Keratinocyte (primary cell): ENCODE measurements around the gene RPRML. TPM values are rescaled to one million over a fixed set of nuclear protein-coding genes. Genes with fewer than 3 reads are reported as not detected.

ENCODE experiments used
- DNase-seq: peaks from one replicate; pipeline ENCODE4 v3.0.0-alpha.2; 2011; ENCODE audit warnings: low read depth, missing footprints, low spot score
- FAIRE-seq: peaks from 2 replicates; lab custom pipeline; 2011; peaks lifted over from hg19 to GRCh38; lab: Jason Lieb, UNC
- H2AFZ ChIP-seq: 2 replicates; pipeline ENCODE4 v1.6.0; 2012; ENCODE audit warnings: low read length, control low read depth, inconsistent platforms; ENCODE audit not compliant: control insufficient read depth
- H3K27ac ChIP-seq: 2 replicates; pipeline ENCODE4 v1.5.1; 2011; ENCODE audit warnings: low read length; ENCODE audit not compliant: control insufficient read depth, insufficient read depth
- H3K27me3 ChIP-seq: 3 replicates; pipeline ENCODE4 v1.6.0; 2011; ENCODE audit warnings: low read length; ENCODE audit not compliant: control insufficient read depth, insufficient read depth; ENCODE audit errors: extremely low read depth
- H3K36me3 ChIP-seq, 2 experiments: 2 replicates in 1 of 2; 3 replicates in 1 of 2; pipeline ENCODE4 v1.5.1; 2011; ENCODE audit warnings: low read length in 2 of 2, mild to moderate bottlenecking in 1 of 2; ENCODE audit not compliant: control insufficient read depth in 2 of 2, insufficient read depth in 2 of 2; ENCODE audit errors: extremely low read depth in 1 of 2
- H3K4me1 ChIP-seq: 3 replicates; pipeline ENCODE4 v1.5.1; 2011; ENCODE audit warnings: low read length; ENCODE audit not compliant: control insufficient read depth, insufficient read depth; ENCODE audit errors: extremely low read depth
- H3K4me2 ChIP-seq: 3 replicates; pipeline ENCODE4 v1.6.0; 2011; ENCODE audit warnings: low read depth, low read length; ENCODE audit not compliant: control insufficient read depth, insufficient read depth; ENCODE audit errors: extremely low read depth
- H3K4me3 ChIP-seq, 3 experiments: fragments of 200-600 bp in 1 of 3; sonication (generic) in 1 of 3; 2 replicates in 2 of 3; 3 replicates in 1 of 3; pipeline ENCODE4 v1.5.1; 2011 to 2016; ENCODE audit warnings: low read length in 3 of 3, mild to moderate bottlenecking in 3 of 3, control low read depth in 2 of 3, inconsistent platforms in 1 of 3, low read depth in 1 of 3, mixed read lengths in 1 of 3, mixed run types in 1 of 3, moderate library complexity in 1 of 3; ENCODE audit not compliant: control insufficient read depth in 2 of 3, insufficient read depth in 2 of 3; ENCODE audit errors: extremely low read depth in 1 of 3
- H3K79me2 ChIP-seq: 2 replicates; pipeline ENCODE4 v1.6.0; 2012; ENCODE audit warnings: low read length; ENCODE audit not compliant: control insufficient read depth, insufficient read depth
- H3K9ac ChIP-seq: 3 replicates; pipeline ENCODE4 v1.6.0; 2011; ENCODE audit warnings: low read length; ENCODE audit not compliant: control insufficient read depth, insufficient read depth; ENCODE audit errors: extremely low read depth
- H3K9me1 ChIP-seq: 3 replicates; pipeline ENCODE4 v1.6.0; 2011; ENCODE audit warnings: low read length; ENCODE audit not compliant: control insufficient read depth, insufficient read depth; ENCODE audit errors: extremely low read depth
- H3K9me3 ChIP-seq: 2 replicates; pipeline ENCODE4 v1.5.1; 2012; ENCODE audit warnings: low read depth, low read length; ENCODE audit not compliant: control insufficient read depth
- H4K20me1 ChIP-seq: 3 replicates; pipeline ENCODE4 v1.6.0; 2011; ENCODE audit warnings: low read length; ENCODE audit not compliant: control insufficient read depth, insufficient read depth; ENCODE audit errors: extremely low read depth
- EZH2 ChIP-seq: IDR thresholded peaks from one replicate; pipeline ENCODE4 v1.6.1; 2012; ENCODE audit warnings: inconsistent platforms, mild to moderate bottlenecking, low read length, moderate library complexity
- dilution Hi-C: fragments of 300-500 bp; cut with MboI; formaldehyde crosslinking; loops from one replicate; pipeline ENCODE4 v1.7.0; 2020; ENCODE audit warnings: low sequenced_read_pairs; ENCODE audit not compliant: extremely low pct_ligation_motif_present
- polyA plus RNA-seq, 5 experiments: library from polyadenylated mRNA; depleted of rRNA in 3 of 5; stranded (reverse) in 3 of 5; stranded (forward) in 1 of 5; unstranded in 1 of 5; fragments of >200 nt; gene quantifications; 1 replicate in 1 of 5; 2 replicates in 3 of 5; 3 replicates in 1 of 5; pipeline versions ENCODE4 v1.2.1 to v1.2.3, GENCODE V29; 2011 to 2012; ENCODE audit warnings: missing spikeins in 2 of 5, low read depth in 1 of 5, low replicate concordance in 1 of 5
- TF ChIP-seq, protein P1 (sequence below), 3 experiments: IDR thresholded peaks in 1 of 3; conservative IDR thresholded peaks in 1 of 3; optimal IDR thresholded peaks in 1 of 3; 2 replicates in 2 of 3; 3 replicates in 1 of 3; pipeline versions ENCODE3 to v1.5.1; 2011; ENCODE audit warnings: low read length in 3 of 3, mild to moderate bottlenecking in 3 of 3, moderate library complexity in 2 of 3, control low read depth in 1 of 3, inconsistent platforms in 1 of 3; ENCODE audit not compliant: insufficient read depth in 2 of 3; ENCODE audit errors: extremely low read depth in 1 of 3

Gene RPRML
- polyA plus RNA-seq, 1 donor (not counting 4 experiments of a cell fraction or from before 2014, with no cell fraction given) = not detected

DNA sequence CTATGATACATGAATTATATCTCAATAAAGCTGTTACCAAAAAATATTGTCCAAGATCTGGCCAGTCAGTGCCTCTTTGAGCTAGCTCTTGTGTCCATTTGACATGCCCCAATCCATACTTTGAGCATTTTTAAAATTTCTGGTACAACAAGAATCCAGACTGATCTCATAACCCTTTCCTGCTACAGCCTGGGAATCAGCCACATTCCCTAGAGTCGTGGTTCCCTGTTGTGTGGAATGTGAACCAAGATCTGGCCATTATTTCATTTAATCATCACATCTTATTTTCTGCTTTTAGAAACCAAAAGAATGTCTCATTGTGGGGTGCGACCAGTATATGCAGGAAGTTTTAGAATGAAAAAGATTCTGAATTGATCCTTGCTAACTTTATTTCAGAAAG lies 34.3 kb upstream of the RPRML start:
- no peak overlapping the region for H3K27ac ChIP-seq
- H3K36me3 ChIP-seq = no peaks in the 10 kb centered on the region
- no peaks in the 10 kb centered on the region for H3K27me3 ChIP-seq
- no peak overlapping the region for H2AFZ ChIP-seq
- DNase-seq = no peak
- H4K20me1 ChIP-seq = no peaks in the 10 kb centered on the region
- no peak overlapping the region for H3K9ac ChIP-seq
- dilution Hi-C loops = no loop called here
- no peak overlapping the region for H3K4me3 ChIP-seq
- no peaks in the 10 kb centered on the region for H3K79me2 ChIP-seq
- H3K4me2 ChIP-seq = no peak overlapping the region
- H3K9me3 ChIP-seq = no peaks in the 10 kb centered on the region
- H3K4me1 ChIP-seq = no peaks in the 10 kb centered on the region
- H3K9me1 ChIP-seq = no peaks in the 10 kb centered on the region
- FAIRE-seq = no peak
- TF ChIP-seq, protein P1, sequence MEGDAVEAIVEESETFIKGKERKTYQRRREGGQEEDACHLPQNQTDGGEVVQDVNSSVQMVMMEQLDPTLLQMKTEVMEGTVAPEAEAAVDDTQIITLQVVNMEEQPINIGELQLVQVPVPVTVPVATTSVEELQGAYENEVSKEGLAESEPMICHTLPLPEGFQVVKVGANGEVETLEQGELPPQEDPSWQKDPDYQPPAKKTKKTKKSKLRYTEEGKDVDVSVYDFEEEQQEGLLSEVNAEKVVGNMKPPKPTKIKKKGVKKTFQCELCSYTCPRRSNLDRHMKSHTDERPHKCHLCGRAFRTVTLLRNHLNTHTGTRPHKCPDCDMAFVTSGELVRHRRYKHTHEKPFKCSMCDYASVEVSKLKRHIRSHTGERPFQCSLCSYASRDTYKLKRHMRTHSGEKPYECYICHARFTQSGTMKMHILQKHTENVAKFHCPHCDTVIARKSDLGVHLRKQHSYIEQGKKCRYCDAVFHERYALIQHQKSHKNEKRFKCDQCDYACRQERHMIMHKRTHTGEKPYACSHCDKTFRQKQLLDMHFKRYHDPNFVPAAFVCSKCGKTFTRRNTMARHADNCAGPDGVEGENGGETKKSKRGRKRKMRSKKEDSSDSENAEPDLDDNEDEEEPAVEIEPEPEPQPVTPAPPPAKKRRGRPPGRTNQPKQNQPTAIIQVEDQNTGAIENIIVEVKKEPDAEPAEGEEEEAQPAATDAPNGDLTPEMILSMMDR (optimal IDR thresholded peaks at IDR 0.05 in 1 of 3, IDR thresholded peaks at IDR 0.05 in 1 of 3, conservative IDR thresholded peaks at IDR 0.05 in 1 of 3; ENCODE audit: extremely low read depth in 1 of 3, insufficient read depth in 2 of 3, low read length in 3 of 3) = no peak
- TF ChIP-seq EZH2 = no peak

DNA sequence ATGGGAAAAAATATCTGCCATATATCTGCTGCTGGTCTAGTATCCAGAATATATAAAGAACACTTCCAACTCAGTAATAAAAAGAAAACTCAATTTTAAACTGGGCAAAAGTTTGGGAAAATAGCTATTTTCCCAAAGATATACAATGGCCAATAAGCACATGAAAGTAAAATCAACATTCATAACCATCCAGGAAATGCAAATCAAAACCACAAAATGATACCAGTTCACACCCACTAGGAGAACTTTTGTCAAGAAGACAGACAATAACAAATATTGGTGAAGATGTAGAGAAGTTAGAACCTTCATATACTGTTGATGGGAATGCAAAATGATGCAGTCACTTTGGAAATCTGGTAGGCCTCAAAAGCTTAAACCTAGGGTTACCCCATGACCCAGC lies 33.4 kb upstream of the RPRML start:
- H3K4me3 ChIP-seq = no peak overlapping the region
- H3K4me1 ChIP-seq = no peaks in the 10 kb centered on the region
- TF ChIP-seq EZH2 = no peak
- TF ChIP-seq, protein P1 (optimal IDR thresholded peaks at IDR 0.05 in 1 of 3, IDR thresholded peaks at IDR 0.05 in 1 of 3, conservative IDR thresholded peaks at IDR 0.05 in 1 of 3; ENCODE audit: extremely low read depth in 1 of 3, insufficient read depth in 2 of 3, low read length in 3 of 3) = no peak
- no peaks in the 10 kb centered on the region for H4K20me1 ChIP-seq
- no peaks in the 10 kb centered on the region for H3K79me2 ChIP-seq
- H3K36me3 ChIP-seq = no peaks in the 10 kb centered on the region
- H3K9me1 ChIP-seq = no peaks in the 10 kb centered on the region
- no peaks in the 10 kb centered on the region for H3K27me3 ChIP-seq
- H3K9ac ChIP-seq = no peak overlapping the region
- no peak for FAIRE-seq
- H3K9me3 ChIP-seq = no peaks in the 10 kb centered on the region
- no peak for DNase-seq
- H2AFZ ChIP-seq = no peak overlapping the region
- dilution Hi-C loops = no loop called here
- no peak overlapping the region for H3K4me2 ChIP-seq
- H3K27ac ChIP-seq = no peak overlapping the region
